ENCODE data around the gene PLSCR3.
A peak's percentile ranks its signal among the peaks of the same experiment; 100 is the strongest.

PLSCR3 gene

GRCh38 chr17:7426203-7426863 is 32.0 kb upstream of the PLSCR3 start:
- DNase-seq = no peak

GRCh38 chr17:7425756-7426155 is 31.4 kb upstream of the PLSCR3 start:
- no peak for DNase-seq

- DNase-seq = no peak
Observed at GRCh38 chr17:7425316-7425715, 31.0 kb upstream of the PLSCR3 start, which contains the start of gene SPEM2. SPEM2 (plus strand) TSS chr17:7425616; CDS start chr17:7425689, 73 bp downstream.

GRCh38 chr17:7423679-7424078 is 29.4 kb upstream of the PLSCR3 start:
- DNase-seq = no peak

GRCh38 chr17:7421186-7421585 is 26.9 kb upstream of the PLSCR3 start:
- DNase-seq = no peak

- no peak for DNase-seq
Observed at GRCh38 chr17:7419819-7420610, 25.7 kb upstream of the PLSCR3 start, which contains the start of gene SPEM1. SPEM1 (plus strand) TSS chr17:7420324; CDS start chr17:7420385, 61 bp downstream.

- no peak for DNase-seq
Observed at GRCh38 chr17:7418472-7419152, 24.3 kb upstream of the PLSCR3 start.

- no peak for DNase-seq
Observed at GRCh38 chr17:7417056-7417655, 22.8 kb upstream of the PLSCR3 start.

GRCh38 chr17:7416323-7416722 is 22.0 kb upstream of the PLSCR3 start:
- no peak for DNase-seq

- DNase-seq = no peak
Observed at GRCh38 chr17:7415784-7416183, 21.5 kb upstream of the PLSCR3 start.

- no peak for DNase-seq
Observed at GRCh38 chr17:7414837-7415236, 20.5 kb upstream of the PLSCR3 start.

GRCh38 chr17:7413346-7413985 is 19.1 kb upstream of the PLSCR3 start:
- DNase-seq = no peak

GRCh38 chr17:7411427-7411750 is 17.1 kb upstream of the PLSCR3 start:
- no peak for DNase-seq

- no peak for DNase-seq
Observed at GRCh38 chr17:7410634-7411426, 16.5 kb upstream of the PLSCR3 start.

GRCh38 chr17:7409716-7410115 is 15.4 kb upstream of the PLSCR3 start:
- DNase-seq = no peak

GRCh38 chr17:7408863-7409262 is 14.5 kb upstream of the PLSCR3 start:
- no peak for DNase-seq

GRCh38 chr17:7408252-7408727 is 14.0 kb upstream of the PLSCR3 start:
- peak; percentile 26 for DNase-seq

GRCh38 chr17:7407485-7408251 is 13.3 kb upstream of the PLSCR3 start, which contains the start of gene NLGN2:
NLGN2 (plus strand) TSS chr17:7407845; CDS start chr17:7408256, 411 bp downstream.
- no peak for DNase-seq

- DNase-seq = no peak
Observed at GRCh38 chr17:7407082-7407481, 12.8 kb upstream of the PLSCR3 start.

- no peak for DNase-seq
Observed at GRCh38 chr17:7406235-7406825, 12.0 kb upstream of the PLSCR3 start.
